ENCODE data around the gene RASIP1.

The RASIP1 gene

DNA sequence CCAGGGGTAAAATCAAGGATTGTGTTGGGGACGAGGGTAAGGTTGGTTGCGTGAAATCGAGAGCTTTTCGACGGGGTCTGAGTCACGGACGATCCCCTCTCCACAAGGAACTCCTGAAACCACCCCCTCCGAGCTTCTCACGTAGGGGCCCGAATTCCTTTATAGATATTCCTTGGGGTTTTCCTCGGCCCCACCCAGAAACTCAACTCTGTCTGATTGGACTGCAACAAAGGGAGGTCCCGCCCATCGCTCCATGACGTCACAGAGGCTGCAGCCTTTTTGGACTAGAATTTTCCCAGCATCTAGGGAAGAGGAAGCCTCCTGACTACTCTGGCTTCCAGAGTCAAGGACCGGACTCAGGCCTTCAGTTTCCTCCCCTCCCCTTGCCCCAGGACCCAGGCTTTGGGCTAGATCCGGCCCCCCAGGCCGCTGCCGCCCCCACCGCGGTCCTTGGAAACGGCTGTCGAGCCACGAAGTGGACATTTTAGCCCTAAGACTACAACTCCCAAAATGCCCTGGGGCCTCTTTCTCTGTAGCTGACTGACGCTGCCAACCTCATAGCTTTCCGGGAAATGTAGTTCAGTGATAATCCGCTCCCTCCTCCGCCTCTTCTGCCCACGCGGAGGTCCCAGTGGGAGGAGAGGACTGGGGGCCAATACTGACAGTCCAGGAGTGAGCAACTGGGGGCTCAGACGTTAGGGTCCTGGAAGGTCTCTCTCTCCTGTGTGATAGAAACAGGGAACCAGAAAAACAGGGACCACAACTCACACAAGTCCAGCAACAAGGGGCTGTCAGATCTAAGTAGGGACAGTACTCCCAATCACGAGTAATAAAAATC, 6.5 kb upstream of the RASIP1 start, which contains the start of gene IZUMO1:
IZUMO1 (minus strand) TSS at position 172 of the 838 bp plus-strand sequence. CDS start 1,050 bp downstream, outside the sequence.
- Histone ChIP-seq H3K9ac (ENCODE audit: low read depth, low read length, poor library complexity, severe bottlenecking) (no peak within 1 kb of the TSS), H3K9me2 (replicated peaks; ENCODE audit: low read depth, low read length) (no peaks in the 10 kb centered on the region), H2AFZ (ENCODE audit: low read length) (no peak within 1 kb of the TSS), H3K9me3 (ENCODE audit: insufficient read depth, low read depth, low read length) (no peaks in the 10 kb centered on the region), H3F3A (ENCODE audit: low read depth) (no peaks in the 10 kb centered on the region), H4K20me1 (ENCODE audit: insufficient read depth, low read length, poor library complexity, severe bottlenecking) (no peaks in the 10 kb centered on the region), H3K4me2 (ENCODE audit: low read depth, low read length, poor library complexity, severe bottlenecking) (no peak within 1 kb of the TSS), H3K36me3 (ENCODE audit: insufficient read depth, low read length) (no peaks in the 10 kb centered on the region), H3K79me2 (ENCODE audit: insufficient read depth, low read length) (no peaks in the 10 kb centered on the region), H3K4me1 (ENCODE audit: insufficient read depth, low read length, poor library complexity, severe bottlenecking) (peaks cover 5% of the 10 kb centered on the region), H3K27me3 (ENCODE audit: insufficient read depth, low read length, poor library complexity, severe bottlenecking) (no peaks in the 10 kb centered on the region), H3K4me3 (ENCODE audit: low read length, poor library complexity, severe bottlenecking) (no peak within 1 kb of the TSS)
- TF ChIP-seq EZH2phosphoT487 (IDR thresholded peaks at IDR 0.05; ENCODE audit: borderline replicate concordance), result no peak
- TF ChIP-seq, protein P1, sequence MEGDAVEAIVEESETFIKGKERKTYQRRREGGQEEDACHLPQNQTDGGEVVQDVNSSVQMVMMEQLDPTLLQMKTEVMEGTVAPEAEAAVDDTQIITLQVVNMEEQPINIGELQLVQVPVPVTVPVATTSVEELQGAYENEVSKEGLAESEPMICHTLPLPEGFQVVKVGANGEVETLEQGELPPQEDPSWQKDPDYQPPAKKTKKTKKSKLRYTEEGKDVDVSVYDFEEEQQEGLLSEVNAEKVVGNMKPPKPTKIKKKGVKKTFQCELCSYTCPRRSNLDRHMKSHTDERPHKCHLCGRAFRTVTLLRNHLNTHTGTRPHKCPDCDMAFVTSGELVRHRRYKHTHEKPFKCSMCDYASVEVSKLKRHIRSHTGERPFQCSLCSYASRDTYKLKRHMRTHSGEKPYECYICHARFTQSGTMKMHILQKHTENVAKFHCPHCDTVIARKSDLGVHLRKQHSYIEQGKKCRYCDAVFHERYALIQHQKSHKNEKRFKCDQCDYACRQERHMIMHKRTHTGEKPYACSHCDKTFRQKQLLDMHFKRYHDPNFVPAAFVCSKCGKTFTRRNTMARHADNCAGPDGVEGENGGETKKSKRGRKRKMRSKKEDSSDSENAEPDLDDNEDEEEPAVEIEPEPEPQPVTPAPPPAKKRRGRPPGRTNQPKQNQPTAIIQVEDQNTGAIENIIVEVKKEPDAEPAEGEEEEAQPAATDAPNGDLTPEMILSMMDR (conservative IDR thresholded peaks at IDR 0.05; ENCODE audit: low read length), result no peak

- no peaks in the 10 kb centered on the region for H3K36me3 ChIP-seq (ENCODE audit: insufficient read depth, low read length)
- no peaks in the 10 kb centered on the region for H3K9me2 ChIP-seq (replicated peaks; ENCODE audit: low read depth, low read length)
- peaks cover 5% of the 10 kb centered on the region for H3K4me1 ChIP-seq (ENCODE audit: insufficient read depth, low read length, poor library complexity, severe bottlenecking)
- no peak overlapping the region for H3K4me2 ChIP-seq (ENCODE audit: low read depth, low read length, poor library complexity, severe bottlenecking)
- no peaks in the 10 kb centered on the region for H4K20me1 ChIP-seq (ENCODE audit: insufficient read depth, low read length, poor library complexity, severe bottlenecking)
- H3K9ac ChIP-seq (ENCODE audit: low read depth, low read length, poor library complexity, severe bottlenecking), result no peak overlapping the region
- no peaks in the 10 kb centered on the region for H3K79me2 ChIP-seq (ENCODE audit: insufficient read depth, low read length)
- no peaks in the 10 kb centered on the region for H3K27me3 ChIP-seq (ENCODE audit: insufficient read depth, low read length, poor library complexity, severe bottlenecking)
- no peaks in the 10 kb centered on the region for H3K9me3 ChIP-seq (ENCODE audit: insufficient read depth, low read depth, low read length)
- H3F3A ChIP-seq (ENCODE audit: low read depth), result no peaks in the 10 kb centered on the region
- no peak for TF ChIP-seq EZH2phosphoT487 (IDR thresholded peaks at IDR 0.05; ENCODE audit: borderline replicate concordance)
- TF ChIP-seq, protein P1 (conservative IDR thresholded peaks at IDR 0.05; ENCODE audit: low read length), result no peak
- H2AFZ ChIP-seq (ENCODE audit: low read length), result no peak overlapping the region
- no peak overlapping the region for H3K4me3 ChIP-seq (ENCODE audit: low read length, poor library complexity, severe bottlenecking)
Observed at GRCh38 chr19:48746110-48746509, 5.7 kb upstream of the RASIP1 start.

DNA sequence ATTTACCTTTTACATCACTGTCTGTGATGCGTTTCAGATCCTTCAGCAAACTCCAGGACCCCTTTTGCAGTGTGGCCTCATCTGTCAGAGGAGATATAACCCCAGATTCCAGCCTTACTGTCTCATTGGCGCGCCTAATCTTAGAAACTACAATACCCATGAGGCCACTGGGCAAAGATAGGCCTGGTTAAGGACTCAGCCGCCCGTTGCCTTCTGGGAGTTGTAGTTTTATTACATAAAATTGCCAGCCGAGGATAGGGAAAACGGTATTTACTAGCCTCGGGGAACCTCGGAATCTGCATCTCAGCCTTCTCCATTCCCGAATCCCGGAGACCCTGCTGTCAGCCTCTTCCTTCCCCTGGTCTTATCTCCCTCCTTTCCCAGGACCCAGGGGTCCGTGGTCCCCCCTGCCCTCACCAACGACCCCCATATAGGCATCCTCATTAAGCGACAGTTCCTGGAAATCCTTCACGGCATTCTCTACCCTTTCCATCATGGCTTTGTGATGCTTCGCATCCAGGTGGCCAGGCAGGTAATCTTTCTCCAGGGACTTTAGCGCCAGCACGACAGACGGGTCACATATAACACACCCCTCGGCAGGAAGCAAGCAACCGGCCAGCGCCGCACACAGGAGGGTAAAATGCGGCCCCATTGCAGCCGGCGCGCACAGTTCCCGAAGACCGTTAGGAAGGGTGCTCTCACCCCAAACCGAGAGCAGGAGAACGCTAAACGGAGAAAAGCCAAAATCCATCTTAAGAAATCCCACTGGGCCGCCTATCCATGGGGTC, 5.0 kb upstream of the RASIP1 start:
- Histone ChIP-seq H3K79me2 (ENCODE audit: insufficient read depth, low read length) (no peaks in the 10 kb centered on the region), H3F3A (ENCODE audit: low read depth) (no peaks in the 10 kb centered on the region), H3K27me3 (ENCODE audit: insufficient read depth, low read length, poor library complexity, severe bottlenecking) (no peaks in the 10 kb centered on the region), H3K4me1 (ENCODE audit: insufficient read depth, low read length, poor library complexity, severe bottlenecking) (peaks cover 6% of the 10 kb centered on the region), H3K4me3 (ENCODE audit: low read length, poor library complexity, severe bottlenecking) (peak overlapping the region; percentile 34), H4K20me1 (ENCODE audit: insufficient read depth, low read length, poor library complexity, severe bottlenecking) (no peaks in the 10 kb centered on the region), H3K9ac (ENCODE audit: low read depth, low read length, poor library complexity, severe bottlenecking) (peak overlapping the region; percentile 33), H3K4me2 (ENCODE audit: low read depth, low read length, poor library complexity, severe bottlenecking) (peak overlapping the region; percentile 54), H3K9me2 (replicated peaks; ENCODE audit: low read depth, low read length) (no peaks in the 10 kb centered on the region), H3K9me3 (ENCODE audit: insufficient read depth, low read depth, low read length) (no peaks in the 10 kb centered on the region), H3K36me3 (ENCODE audit: insufficient read depth, low read length) (no peaks in the 10 kb centered on the region), H2AFZ (ENCODE audit: low read length) (peak overlapping the region; percentile 92)
- TF ChIP-seq, protein P1 (conservative IDR thresholded peaks at IDR 0.05; ENCODE audit: low read length), result no peak
- TF ChIP-seq EZH2phosphoT487 (IDR thresholded peaks at IDR 0.05; ENCODE audit: borderline replicate concordance), result no peak

All from Loucy (cell line).